H7 (cell line): ENCODE data around the gene TTLL5. TPM values are rescaled to one million over a fixed set of nuclear protein-coding genes. Genes with fewer than 3 reads are reported as not detected.

Experiments
- DNase-seq: peaks from one replicate; pipeline ENCODE4 v3.0.0; 2012
- H3K27me3 ChIP-seq: 2 replicates; pipeline ENCODE4 v1.6.0; 2011; ENCODE audit warnings: mild to moderate bottlenecking, low read length; ENCODE audit not compliant: control insufficient read depth, insufficient read depth
- H3K36me3 ChIP-seq: replicated peaks from 2 replicates; pipeline ENCODE4 v1.5.1; 2011; ENCODE audit warnings: low read length; ENCODE audit not compliant: control insufficient read depth, insufficient read depth
- H3K4me3 ChIP-seq: 2 replicates; pipeline ENCODE4 v1.5.1; 2011; ENCODE audit warnings: low read depth, mild to moderate bottlenecking, control low read depth, low read length, moderate library complexity; ENCODE audit not compliant: insufficient read depth
- total RNA-seq: library from RNA; depleted of rRNA; stranded (reverse); fragments of >200 nt; shearing (Covaris generic); gene quantifications from 2 replicates; pipeline ENCODE4 v1.2.3, GENCODE V29; 2014

The TTLL5 gene
- total RNA-seq, 1 experiment from 2014 or later = 19.3 TPM

DNA sequence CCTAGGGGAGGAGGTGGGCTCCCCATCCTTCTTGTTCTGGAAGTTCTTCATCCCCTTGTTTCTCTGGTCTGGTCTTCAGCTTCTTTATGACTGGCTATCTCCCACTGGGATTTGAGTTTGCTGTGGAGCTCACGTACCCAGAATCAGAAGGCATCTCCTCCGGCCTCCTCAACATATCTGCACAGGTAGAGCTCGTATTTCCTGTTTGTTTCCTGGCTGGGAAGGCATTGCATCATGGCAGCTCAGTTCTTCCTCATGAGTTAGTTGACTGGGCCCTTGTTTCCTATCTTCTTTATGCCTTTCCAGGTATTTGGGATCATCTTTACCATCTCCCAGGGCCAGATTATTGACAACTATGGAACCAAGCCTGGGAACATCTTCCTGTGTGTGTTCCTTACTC lies 20.2 kb upstream of the TTLL5 start:
- Histone ChIP-seq H3K27me3 (no peaks in the 10 kb centered on the region), H3K4me3 (no peak overlapping the region), H3K36me3 (no peaks in the 10 kb centered on the region; the same call in none of the 2 replicates)
- no peak for DNase-seq

DNA sequence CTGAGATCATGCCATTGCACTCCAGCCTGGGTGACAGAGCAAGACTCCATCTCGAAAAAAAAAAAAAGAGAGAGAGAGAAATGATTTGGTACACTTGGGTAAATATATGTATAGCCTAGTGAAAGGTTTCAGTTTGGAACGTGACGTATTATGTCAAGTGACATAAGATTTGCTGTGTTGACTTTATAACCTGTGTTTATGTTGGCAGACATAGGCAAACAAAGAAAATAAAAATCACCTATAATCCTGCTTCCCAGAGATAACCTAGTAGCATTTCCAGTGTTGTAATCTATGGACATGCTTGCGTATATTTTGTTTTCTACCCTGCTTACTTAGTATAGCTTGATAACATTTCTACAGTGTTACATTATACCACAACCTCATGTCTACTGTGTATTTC lies 17.1 kb upstream of the TTLL5 start:
- no peak for DNase-seq
- Histone ChIP-seq H3K36me3 (peaks cover 2% of the 10 kb centered on the region), H3K4me3 (no peak overlapping the region), H3K27me3 (no peaks in the 10 kb centered on the region)

DNA sequence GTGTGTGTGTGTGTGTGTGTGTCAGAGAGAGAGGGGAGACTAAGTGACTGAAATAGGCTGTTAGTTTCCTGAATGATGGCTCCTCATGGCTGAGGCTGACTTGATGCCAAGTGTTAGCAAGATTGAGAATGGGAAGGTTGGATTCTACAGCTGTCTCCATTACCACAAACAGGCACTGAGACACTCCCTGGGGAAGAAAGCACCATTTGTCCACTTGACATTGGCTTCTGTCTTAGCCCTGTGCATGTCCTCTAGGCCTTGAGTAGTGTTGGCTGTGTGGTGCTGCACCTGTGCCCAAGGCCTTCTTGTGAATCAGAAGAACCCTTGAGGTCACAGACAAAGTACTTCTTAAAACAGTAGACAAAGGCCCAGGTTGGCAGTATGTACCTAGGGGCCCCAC lies 16.0 kb upstream of the TTLL5 start:
- Histone ChIP-seq H3K36me3 (peaks cover 9% of the 10 kb centered on the region), H3K27me3 (no peaks in the 10 kb centered on the region), H3K4me3 (no peak overlapping the region)
- no peak for DNase-seq

DNA sequence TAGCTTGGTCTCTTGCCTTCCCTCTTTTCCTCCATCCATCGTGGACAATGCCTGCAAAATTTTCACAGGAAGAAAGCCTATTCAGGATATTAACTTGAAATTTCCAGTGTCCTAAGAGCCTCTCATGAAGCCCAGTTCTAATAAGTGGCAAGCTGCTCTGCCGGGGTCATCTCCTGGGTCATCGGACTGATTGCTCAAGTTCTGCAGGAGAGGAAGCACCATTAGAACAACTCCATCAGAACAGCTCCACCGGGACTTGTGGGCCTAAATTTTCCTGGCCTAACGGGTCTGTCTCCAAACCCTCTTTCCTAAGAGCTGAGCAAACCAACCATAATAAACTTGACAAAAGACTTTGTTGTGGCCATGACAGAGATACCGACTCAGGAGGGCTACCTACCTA lies 14.3 kb upstream of the TTLL5 start:
- peaks cover 21% of the 10 kb centered on the region for H3K36me3 ChIP-seq
- no peak for DNase-seq

DNA sequence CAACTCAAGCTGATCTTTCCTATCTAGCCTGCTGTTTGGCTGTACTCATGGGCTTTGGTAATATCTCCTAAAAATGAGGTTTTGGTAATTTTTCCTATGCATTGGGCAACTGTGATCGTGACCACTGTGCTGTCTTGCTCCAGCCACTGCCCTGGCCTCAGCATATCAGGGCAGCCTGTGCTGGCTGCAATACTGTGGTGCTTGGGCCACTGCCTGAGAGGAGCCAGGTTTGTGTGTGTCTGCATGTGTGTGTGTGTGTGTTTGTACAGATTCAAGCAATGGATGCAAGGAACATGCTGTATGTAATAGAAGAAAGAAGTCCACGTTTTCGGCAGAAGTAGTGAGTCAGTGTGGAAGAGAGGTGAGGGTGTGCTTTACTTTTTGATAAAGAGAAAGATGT lies 13.4 kb upstream of the TTLL5 start:
- no peak overlapping the region for H3K4me3 ChIP-seq
- no peak for DNase-seq
- no peaks in the 10 kb centered on the region for H3K27me3 ChIP-seq
- H3K36me3 ChIP-seq = peaks cover 23% of the 10 kb centered on the region

More for the DNA sequence above, 14.3 kb upstream of the TTLL5 start:
- Histone ChIP-seq H3K27me3 (no peaks in the 10 kb centered on the region), H3K4me3 (no peak overlapping the region)

DNA sequence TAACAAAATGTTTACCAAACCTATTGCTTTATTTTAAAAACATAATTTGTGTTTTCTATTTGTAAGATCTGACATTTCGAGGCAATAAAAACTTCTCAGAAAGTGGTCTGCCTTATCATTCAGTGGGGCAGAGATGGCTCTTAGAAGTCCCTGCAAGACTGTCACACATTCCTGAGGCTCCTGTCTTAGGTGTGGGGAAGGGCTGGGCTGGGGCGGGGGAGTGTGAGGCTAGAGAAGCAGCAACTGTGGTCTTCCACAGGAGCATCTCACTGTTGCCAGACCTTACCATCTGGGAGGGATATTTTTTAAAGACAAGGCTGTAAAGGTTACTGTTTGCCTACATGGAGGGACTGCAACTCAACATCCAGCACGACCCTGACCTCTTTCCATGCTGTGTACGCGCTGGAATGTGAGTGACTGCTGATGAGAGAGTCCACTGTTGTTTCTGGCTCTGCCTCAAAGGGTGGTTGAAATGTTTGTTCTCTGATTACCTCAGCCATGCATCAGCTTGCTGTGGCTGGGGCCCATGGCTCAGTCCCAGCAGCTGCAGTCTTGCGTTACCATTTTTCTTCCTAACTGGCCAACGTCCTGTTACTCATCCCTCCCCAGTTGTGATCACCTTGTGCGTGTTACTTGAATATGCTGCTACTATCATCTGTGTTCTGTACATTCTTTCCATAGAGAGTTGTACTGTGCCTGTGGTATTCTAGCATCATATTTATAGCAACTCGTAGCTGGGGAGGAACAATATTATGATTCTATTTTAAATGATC lies 12.8 kb upstream of the TTLL5 start:
- no peak for DNase-seq
- H3K4me3 ChIP-seq = no peak overlapping the region
- H3K36me3 ChIP-seq = peaks cover 23% of the 10 kb centered on the region
- no peaks in the 10 kb centered on the region for H3K27me3 ChIP-seq

DNA sequence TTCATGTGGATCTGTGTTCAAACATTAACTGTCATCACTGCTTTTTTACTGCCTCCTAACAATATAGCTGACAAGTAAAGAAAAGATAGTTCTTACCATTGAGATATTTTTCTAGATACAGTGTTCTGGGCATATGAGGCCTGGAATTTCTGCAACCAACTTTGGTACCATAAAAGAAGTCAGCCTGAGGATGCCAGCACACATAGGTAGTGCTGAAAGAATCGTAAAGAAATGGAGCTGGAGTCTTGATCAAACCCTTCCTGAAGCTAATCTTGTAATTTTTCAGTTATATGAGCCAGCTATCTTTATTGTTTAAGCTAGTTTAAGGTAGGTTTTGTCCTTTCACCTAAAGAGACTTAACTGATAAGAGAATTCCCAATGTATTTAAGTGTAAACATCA lies 11.7 kb upstream of the TTLL5 start:
- DNase-seq = no peak
- Histone ChIP-seq H3K4me3 (no peak overlapping the region), H3K36me3 (peaks cover 27% of the 10 kb centered on the region), H3K27me3 (no peaks in the 10 kb centered on the region)

DNA sequence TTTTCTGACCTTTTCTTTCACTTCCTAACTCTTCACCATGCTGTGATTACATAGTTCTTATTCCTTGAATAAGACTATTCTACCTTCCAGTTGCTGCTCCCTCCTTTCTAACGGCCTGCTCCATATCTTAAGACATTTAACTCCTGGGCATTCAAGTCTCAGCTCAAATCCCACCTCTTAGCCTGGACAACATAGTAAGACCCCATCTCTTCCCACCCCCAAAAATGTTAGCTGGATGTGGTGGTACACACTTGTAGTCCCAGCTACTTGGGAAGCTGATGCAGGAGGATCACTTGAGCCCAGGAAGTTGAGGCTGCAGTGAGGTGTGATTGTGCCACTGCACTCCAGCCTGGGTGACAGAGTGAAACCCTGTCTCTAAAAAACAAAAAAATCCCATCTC lies 11.3 kb upstream of the TTLL5 start:
- Histone ChIP-seq H3K4me3 (no peak overlapping the region), H3K27me3 (no peaks in the 10 kb centered on the region), H3K36me3 (peaks cover 27% of the 10 kb centered on the region)
- DNase-seq = no peak

DNA sequence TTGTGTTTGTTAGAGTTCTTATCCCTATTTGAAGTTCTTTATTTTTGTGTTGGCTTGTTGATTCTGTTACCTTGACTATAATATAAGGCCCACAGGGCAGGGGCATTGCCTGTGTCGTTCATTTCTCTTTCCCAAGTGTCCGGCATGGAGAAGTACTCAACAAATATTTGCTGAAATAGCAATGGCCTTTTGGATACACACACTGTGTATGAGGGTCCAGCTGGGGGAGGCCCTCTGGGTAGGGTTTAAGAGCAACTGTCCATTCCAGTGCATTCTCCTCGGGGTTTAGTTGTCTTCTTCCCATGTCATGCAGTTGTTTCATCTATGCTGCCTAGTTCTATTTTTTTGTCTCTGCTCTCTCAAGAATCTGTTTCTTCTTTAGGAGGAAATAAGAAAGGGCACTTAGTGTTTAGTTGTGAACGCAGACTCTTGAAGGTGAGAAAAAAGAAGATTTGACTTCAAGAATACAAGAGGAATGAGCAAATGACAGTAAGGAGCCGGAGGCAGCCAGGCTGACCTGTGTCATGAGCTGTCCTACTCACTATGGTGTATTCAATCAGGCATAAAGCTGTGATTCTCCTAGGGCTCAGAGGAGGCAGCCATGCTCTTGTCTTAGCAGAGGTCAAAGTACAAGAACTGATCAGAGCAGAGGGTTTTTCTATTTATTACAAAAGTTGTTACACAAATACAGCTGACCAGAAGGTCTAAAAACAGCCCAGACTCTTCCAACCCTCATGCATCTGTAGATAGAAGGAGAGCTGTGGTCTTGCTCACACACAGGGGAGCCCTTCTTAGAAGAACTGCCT lies 10.6 kb upstream of the TTLL5 start:
- Histone ChIP-seq H3K27me3 (no peaks in the 10 kb centered on the region), H3K36me3 (peaks cover 29% of the 10 kb centered on the region), H3K4me3 (no peak overlapping the region)
- no peak for DNase-seq

DNA sequence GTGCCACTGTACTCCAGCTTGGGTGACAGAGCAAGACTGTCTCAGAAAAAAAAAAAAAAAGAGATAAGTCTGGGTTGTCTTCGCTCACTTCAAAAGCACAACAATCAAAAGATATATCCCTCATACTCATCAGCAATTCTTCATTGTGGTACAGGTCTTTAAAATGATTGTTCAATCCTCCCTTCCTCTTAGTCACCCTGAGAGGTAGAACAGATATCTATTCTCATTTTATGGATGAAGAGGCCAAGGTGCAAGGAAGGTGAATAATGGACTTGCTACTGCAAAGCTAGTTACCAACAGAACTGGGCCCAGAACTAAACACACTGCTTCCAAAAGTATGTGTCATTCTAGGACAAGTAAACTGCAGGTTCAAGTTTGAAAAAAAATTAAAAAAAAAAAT lies 7.5 kb upstream of the TTLL5 start:
- Histone ChIP-seq H3K36me3 (peaks cover 32% of the 10 kb centered on the region), H3K27me3 (no peaks in the 10 kb centered on the region), H3K4me3 (no peak overlapping the region)
- DNase-seq = no peak

DNA sequence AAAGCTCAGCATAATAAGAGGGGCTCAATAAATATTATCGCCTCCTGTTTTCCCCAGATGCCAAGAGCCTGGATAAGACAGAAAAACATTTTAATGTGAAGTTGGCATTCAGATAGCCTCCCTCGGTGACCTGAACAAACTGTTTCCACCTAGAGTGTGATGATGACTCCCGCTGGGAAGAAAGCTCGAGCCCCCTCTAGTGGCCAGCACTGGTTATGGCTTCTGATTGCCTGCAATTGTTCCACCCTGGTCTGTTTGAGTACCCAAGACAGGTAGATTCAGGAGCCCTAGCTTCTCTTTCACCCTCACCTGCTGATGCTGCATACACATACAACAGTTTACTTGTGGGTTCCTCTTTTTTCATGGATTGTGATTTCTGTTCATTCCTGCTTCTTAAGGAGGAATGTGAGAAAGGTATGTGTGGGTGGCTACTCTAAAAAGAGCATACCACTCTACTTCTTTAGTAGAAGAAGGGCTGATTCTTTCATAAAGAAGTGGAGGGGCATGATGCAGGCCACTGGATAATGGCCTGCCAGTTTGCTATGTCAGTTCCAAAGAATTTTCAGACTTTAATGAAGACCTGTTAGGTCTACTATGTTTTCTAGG lies 6.8 kb upstream of the TTLL5 start:
- peaks cover 31% of the 10 kb centered on the region for H3K36me3 ChIP-seq

DNA sequence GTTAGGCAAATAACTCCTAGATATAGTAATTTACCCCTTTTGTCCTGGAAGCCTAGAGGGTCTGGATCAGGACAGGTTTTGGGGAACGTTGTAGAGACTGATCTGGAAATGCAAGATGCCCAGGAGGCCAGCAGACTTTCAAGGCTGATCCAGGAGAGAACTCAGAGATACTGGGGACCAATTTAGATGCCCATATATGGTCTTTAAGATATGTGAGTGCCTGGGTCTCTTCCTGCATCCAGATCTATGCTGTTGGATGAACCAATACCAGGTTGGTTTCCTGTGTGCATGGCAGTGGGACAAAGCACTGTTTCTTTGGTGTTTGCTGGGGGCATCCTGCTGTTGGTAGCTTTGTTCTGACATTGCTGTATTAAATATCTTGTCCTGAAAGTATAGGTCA lies 5.8 kb upstream of the TTLL5 start:
- no peak for DNase-seq
- no peak overlapping the region for H3K4me3 ChIP-seq
- H3K27me3 ChIP-seq = no peaks in the 10 kb centered on the region
- peaks cover 25% of the 10 kb centered on the region for H3K36me3 ChIP-seq

More for the DNA sequence above, 6.8 kb upstream of the TTLL5 start:
- H3K4me3 ChIP-seq = no peak overlapping the region
- DNase-seq = peak; percentile 80
- H3K27me3 ChIP-seq = no peaks in the 10 kb centered on the region

DNA sequence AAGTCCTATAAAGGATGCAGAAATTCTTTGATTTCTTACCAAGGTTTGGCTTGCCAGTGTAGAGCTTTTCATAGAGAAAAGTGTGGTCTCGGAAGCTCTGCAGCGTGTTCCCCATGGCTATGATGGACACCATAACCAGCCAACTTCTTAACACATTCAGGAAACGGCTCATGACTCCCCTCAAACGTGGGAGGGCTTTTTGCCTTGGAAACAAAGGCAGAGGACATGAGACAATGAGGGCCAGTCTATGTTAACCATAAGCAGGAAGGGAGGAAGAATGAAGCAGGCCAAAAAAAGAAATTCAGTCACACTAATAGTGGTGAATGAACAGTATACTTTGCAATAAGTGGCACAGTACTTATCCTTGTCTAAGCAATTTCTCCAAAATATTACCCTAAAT lies 3.7 kb upstream of the TTLL5 start:
- Histone ChIP-seq H3K27me3 (no peaks in the 10 kb centered on the region), H3K36me3 (peaks cover 11% of the 10 kb centered on the region), H3K4me3 (no peak overlapping the region)
- no peak for DNase-seq

DNA sequence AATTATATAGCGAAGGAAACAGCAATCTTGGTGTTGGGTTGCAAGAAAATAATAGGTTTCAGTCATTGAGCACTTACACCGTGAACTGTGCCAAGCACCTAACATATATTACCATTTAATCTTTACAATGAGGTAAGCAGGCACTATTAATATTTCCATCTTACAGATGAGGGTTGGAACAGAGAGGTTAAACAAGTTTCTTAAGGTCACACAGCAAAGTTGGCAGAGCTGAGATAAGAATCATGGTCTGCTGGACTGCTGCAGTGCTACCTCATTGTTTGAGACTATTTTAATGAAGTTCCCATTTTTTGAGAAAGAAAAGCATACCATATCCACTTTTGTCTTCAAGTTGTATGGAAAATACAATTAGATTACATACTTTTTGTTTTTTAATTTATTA lies 2.1 kb upstream of the TTLL5 start:
- no peak for DNase-seq
- H3K27me3 ChIP-seq = no peaks in the 10 kb centered on the region
- no peak overlapping the region for H3K4me3 ChIP-seq

DNA sequence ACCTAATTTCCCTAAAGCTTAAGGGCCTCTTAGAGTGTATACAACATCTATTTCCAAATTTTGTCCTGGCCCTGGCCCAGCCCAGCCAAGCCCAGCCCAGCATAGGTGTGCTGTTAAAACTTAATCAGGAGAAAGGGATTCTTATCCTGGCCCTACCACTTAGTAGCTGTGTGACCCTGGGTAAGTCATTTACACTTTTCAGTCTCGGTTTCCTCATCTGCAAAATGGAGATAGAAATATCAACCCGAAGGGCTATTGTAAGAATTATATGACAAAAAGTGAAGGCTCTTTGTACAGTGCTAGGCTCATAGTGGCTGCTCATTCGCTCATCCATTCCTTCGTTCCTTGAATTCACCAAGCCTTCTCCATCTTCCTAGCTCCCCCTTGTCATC lies 812 bp upstream of the TTLL5 start:
- Histone ChIP-seq H3K4me3 (peak overlapping the region; percentile 83), H3K27me3 (no peaks in the 10 kb centered on the region), H3K36me3 (peaks cover 5% of the 10 kb centered on the region)
- no peak for DNase-seq

More for the DNA sequence above, 2.1 kb upstream of the TTLL5 start:
- peaks cover 7% of the 10 kb centered on the region for H3K36me3 ChIP-seq
